COLO668 (cell line): ENCODE measurements around the gene CCDC60.

ENCODE experiments used
- DNase-seq: peaks from one replicate; lab custom pipeline; 2025; ENCODE audit not compliant: unreplicated experiment; lab: John Stamatoyannopoulos, UW

The CCDC60 gene

GRCh38 chr12:119505001-119505400 lies 170.5 kb downstream of the CCDC60 start:
- DNase-seq: no peak

GRCh38 chr12:119512772-119513497 lies 178.4 kb downstream of the CCDC60 start:
- no peak for DNase-seq

GRCh38 chr12:119528241-119528640 lies 193.7 kb downstream of the CCDC60 start:
- DNase-seq: no peak

- no peak for DNase-seq
These were observed 205.9 kb downstream of the CCDC60 start for GRCh38 chr12:119540476-119540875.

- peak; percentile 59 for DNase-seq
These were observed 210.5 kb downstream of the CCDC60 start for GRCh38 chr12:119544765-119545625.

GRCh38 chr12:119546340-119546739 lies 211.8 kb downstream of the CCDC60 start:
- no peak for DNase-seq

- DNase-seq: no peak
These were observed 212.5 kb downstream of the CCDC60 start for GRCh38 chr12:119547001-119547400.

- no peak for DNase-seq
These were observed 222.3 kb downstream of the CCDC60 start for GRCh38 chr12:119556854-119557253.

GRCh38 chr12:119565404-119565803 lies 230.9 kb downstream of the CCDC60 start:
- no peak for DNase-seq

GRCh38 chr12:119570771-119571170 lies 236.2 kb downstream of the CCDC60 start:
- no peak for DNase-seq

- DNase-seq: no peak
These were observed 238.6 kb downstream of the CCDC60 start for GRCh38 chr12:119573086-119573485.

- DNase-seq: no peak
These were observed 239.7 kb downstream of the CCDC60 start for GRCh38 chr12:119574255-119574654.

GRCh38 chr12:119576118-119576810 lies 241.7 kb downstream of the CCDC60 start:
- DNase-seq: no peak

- no peak for DNase-seq
These were observed 242.4 kb downstream of the CCDC60 start for GRCh38 chr12:119576915-119577314.

GRCh38 chr12:119578112-119578511 lies 243.6 kb downstream of the CCDC60 start:
- DNase-seq: no peak

GRCh38 chr12:119589097-119589496 lies 254.6 kb downstream of the CCDC60 start:
- no peak for DNase-seq

GRCh38 chr12:119589634-119590033 lies 255.1 kb downstream of the CCDC60 start:
- no peak for DNase-seq
